Ecto neural progenitor cell (in vitro differentiated cells): ENCODE data around the gene COL11A1.
A peak's percentile ranks its signal among the peaks of the same experiment; 100 is the strongest.
"Not testable (repeated sequence)": the region's sequence is repeated elsewhere in the genome, so short reads cannot be mapped to it uniquely, and the experiment has no call there.

Experiments used
- DNase-seq: peaks from one replicate; pipeline ENCODE4 v3.0.0-alpha.2; 2018; ENCODE audit warnings: low spot score

Gene COL11A1

DNA sequence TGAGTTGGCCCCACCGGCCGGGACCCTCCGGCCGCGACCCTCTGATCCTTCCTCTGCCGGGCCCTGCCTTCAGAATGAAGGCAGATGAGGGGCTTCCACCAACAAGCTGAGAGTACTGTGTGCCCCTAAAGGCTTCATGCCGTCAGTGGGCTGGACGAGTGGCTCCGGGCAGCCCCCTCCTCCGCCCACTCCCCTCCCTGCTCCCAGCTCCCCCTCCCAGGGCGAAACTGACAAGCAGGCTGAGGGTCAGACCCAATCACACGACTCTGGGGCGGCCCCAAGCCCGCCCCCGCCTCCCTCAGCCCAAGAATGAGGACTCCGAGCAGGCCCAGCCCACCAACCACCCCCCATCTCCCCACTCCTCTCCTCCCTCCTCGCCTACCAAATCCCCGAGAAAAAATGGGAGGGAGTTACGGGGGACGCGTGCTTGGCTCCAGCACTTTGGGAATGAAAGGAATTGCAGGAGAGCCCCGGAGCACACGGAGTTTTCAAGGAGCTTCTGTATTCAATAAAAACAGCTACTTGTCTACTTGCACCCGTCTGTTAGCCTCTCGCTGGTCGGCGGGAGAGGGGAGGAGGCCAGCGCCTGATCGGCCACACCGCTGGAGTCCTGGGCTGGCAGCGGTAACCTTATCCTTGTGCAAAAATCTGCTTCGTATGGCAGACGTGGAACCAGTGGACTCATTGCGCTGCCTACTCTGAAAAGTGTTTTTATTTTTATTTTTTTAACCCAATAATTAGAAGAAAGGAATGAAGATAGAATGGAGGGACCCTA is at the start of gene COL11A1:
COL11A1 (minus strand) TSS at position 147 of the 775 bp plus-strand sequence. CDS start 344 bp downstream, outside the sequence.
- peak; percentile 91 for DNase-seq

- no peak for DNase-seq
These were observed 48.6 kb upstream of the COL11A1 start for GRCh38 chr1:103156966-103157365.

GRCh38 chr1:103146166-103146565 is 37.8 kb upstream of the COL11A1 start:
- no peak for DNase-seq

DNA sequence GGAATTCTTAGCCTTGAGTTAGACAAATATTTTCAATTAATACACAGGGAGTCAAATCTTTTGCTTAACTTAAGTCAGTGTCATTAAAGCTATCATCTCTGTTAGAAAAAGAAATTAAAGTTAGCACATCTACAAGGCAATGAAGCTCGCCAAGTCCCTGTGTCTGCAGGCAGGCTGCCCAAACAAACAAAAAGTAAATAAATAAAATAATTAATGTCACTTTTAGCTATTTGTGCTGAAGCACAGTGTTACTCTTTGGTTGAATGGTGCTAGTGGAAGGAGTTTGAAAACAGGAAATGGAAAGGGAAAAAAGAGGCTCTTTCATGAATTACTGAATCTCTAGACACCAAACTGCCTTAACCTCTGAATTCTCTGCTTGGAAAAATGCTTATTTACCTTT is 37.1 kb upstream of the COL11A1 start:
- DNase-seq, result no peak

- DNase-seq, result no peak
These were observed 36.4 kb upstream of the COL11A1 start for GRCh38 chr1:103144681-103145080.

- DNase-seq, result no peak
These were observed 34.1 kb upstream of the COL11A1 start for GRCh38 chr1:103142461-103142860.

DNA sequence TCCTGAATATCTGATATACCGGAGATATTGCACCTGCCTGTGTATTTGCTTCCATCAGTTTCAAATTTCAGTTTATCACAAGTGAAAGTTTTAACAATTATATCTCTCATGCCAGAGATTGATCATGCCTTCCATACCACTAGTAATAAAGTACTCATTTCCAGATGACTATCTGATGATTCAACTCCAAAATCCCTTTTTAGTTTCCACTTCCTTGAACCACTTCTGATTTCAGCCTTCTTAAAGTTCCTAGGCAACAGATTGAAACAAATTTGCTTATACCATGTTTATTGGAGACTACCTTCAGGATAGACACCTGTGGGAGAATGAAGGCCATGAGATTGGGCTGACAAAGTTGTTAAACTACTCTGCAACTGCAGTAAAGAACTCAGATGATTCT is 21.5 kb upstream of the COL11A1 start:
- DNase-seq, result no peak

- DNase-seq, result no peak
These were observed 20.9 kb upstream of the COL11A1 start for GRCh38 chr1:103129255-103129654.

GRCh38 chr1:103128256-103128655 is 19.9 kb upstream of the COL11A1 start:
- not testable (repeated sequence) for DNase-seq

GRCh38 chr1:103125219-103125618 is 16.9 kb upstream of the COL11A1 start:
- no peak for DNase-seq

DNA sequence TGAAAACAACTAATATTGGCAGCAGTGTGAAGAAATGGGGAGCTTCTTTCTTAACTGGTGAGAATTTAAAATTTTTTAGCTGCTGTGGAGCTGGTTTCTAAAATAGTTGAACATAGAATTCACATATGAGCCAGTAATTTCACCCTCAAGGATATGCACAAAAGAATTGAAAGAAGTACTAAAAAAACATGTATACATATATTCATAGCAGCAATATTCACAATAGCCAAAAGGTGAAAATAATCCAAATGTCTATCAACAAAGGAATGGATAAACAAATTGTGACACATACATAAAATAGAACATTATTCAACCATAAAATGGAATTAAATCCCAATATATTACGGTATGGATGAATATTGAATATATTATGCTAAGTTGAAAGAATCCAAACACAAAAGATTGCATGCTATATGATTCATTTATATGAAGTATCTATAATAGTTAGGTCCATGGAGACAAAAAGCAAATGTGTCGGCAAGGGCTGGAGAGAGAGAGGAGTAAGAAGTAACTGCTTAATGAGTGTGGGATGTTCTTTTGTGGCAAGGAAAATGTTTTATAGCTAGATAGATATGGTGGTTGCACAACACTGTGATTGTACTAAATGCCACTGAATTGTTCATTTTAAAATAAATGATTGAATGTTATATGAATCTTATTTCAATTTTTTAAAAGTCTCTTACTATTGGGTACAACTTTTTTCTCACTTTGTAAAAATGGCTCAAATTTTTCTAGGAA is 14.8 kb upstream of the COL11A1 start:
- no peak for DNase-seq

GRCh38 chr1:103120981-103121380 is 12.7 kb upstream of the COL11A1 start:
- DNase-seq, result no peak

DNA sequence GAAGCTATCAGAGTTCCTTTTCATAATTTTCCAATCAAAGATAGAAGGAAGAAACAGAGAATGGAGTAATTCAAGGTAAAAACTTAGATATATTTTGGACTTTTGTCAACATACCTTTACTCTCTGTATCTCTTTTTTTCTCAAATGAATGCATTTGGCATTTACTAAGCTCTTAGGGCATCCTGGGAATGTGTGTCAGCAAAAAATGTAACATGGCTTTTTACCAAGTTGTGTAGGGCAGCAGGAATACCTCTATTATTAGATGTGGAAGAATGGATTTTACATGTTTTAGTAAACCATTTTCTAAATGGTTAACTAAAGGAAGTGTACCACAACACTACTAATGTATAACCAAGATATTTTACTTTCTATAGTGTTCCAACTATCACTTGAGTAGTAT is 4.2 kb upstream of the COL11A1 start:
- no peak for DNase-seq

- no peak for DNase-seq
These were observed 3.6 kb upstream of the COL11A1 start for GRCh38 chr1:103111926-103112325.

GRCh38 chr1:103110701-103111100 is 2.4 kb upstream of the COL11A1 start:
- no peak for DNase-seq

DNA sequence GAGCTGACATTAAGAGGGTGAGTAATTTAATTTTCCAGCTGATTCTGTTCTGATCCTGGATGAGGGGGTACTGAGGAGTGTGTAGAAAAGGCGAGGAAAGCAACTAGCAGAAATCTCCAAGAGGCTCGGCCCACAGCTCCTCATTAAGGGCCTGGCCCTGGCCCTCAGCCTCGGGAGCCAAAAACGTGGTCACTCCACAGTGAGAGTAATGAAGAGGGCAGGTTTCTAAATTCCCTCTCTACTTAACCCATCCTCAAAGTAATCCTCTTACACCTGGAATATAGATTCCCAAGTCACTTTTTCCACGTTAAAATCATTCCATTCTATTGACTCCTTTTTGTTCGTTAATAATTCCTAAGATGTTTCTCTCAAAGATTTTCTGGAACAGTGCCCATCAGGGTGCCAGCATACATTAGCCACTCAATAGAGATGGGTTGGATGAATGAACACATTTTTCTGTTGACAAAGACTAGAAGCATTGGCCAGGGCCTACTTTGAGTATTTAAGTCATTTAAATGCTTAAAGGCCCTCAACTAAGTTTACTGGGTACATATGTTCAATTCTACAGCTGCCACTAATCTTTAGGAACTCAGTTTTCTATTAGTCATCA is 1.1 kb upstream of the COL11A1 start:
- DNase-seq, result peak; percentile 48

DNA sequence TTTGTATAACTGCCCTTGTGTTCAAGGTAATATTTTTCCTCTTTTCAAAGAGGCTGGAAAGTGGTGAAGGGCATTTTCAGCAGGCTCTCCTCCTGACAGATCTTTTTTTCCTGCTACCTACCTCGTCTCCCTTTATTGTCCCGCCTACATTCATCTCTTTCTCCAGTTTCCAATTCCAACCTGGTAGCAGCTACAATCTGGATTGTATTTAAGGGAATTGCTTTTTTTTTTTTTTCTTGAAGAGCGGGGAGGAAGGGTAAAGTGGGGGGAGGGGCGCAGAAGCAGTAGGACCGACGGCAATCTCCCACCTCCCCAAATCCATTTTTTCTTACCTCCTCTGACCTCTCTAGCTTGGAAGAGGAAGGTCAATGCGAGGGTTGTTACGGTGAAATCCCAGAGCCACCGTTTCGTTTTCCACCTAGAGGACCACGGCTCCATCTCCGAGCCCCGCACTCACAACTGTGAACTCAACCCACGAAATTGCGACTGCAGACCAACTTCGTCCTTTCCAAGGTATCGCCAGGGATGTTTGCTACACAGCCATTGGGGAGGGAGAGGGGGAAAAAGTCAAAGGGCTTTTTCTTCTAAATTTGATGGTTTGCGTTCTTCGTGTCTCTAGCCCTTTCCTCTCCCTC is 464 bp downstream of the COL11A1 start:
- peak; percentile 54 for DNase-seq

- peak; percentile 64 for DNase-seq
These were observed 1.6 kb downstream of the COL11A1 start for GRCh38 chr1:103106426-103107341.

DNA sequence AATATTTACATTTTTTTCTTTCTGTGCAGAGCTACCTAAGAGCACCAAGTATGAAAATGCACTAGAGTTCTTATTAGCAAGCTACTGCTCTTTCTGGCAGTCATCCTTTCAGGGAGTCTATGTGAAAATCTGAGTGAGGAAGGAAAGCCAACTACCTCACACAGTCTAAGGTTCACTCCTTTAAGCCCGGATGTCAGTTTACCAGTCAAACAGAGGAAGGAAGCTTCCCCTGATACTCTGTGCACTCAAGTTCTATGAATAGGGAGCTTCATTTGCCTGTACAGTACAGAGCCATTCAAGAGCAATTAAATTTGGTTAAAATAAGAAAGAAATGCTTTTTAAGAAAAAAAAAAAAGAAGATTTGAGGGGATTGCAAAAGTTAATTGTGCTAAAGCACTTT is 6.9 kb downstream of the COL11A1 start:
- DNase-seq, result no peak

DNA sequence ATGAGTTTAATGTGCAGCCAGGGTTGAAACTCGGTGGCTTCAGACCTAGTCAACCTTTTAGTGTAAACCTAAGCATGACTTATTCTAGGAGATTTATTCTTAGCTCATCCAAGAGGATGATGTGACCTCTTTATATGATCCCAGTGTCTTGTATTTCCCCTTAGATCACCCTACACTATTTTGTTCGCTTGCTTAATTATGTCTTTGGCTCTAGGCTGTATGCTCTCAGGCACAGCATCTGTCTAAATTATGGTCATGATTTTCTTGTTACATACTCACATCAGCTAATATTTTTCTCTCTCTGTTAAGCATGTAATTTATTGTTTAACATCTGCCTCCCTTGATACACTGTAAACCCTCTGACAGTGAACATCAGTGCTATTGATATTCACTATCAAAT is 19.1 kb downstream of the COL11A1 start:
- DNase-seq, result no peak

- DNase-seq, result no peak
These were observed 21.1 kb downstream of the COL11A1 start for GRCh38 chr1:103087256-103087655.
